Fibroblast of lung (primary cell): ENCODE results near the gene TSSK3.

Experiments used
- EZH2 ChIP-seq: IDR thresholded peaks from 2 replicates; pipeline ENCODE4 v1.5.1; 2012; ENCODE audit warnings: low read length, control low read depth, mild to moderate bottlenecking; ENCODE audit errors: missing control alignments
- TF ChIP-seq, protein P1 (sequence below), 2 donors: IDR thresholded peaks in 1 of 2; conservative IDR thresholded peaks in 1 of 2; 1 replicate in 1 of 2; 2 replicates in 1 of 2; pipeline ENCODE4 v1.5.1; 2011 to 2012; ENCODE audit warnings: low read length in 2 of 2, control low read depth in 1 of 2, inconsistent platforms in 1 of 2, low read depth in 1 of 2, mild to moderate bottlenecking in 1 of 2

DNA sequence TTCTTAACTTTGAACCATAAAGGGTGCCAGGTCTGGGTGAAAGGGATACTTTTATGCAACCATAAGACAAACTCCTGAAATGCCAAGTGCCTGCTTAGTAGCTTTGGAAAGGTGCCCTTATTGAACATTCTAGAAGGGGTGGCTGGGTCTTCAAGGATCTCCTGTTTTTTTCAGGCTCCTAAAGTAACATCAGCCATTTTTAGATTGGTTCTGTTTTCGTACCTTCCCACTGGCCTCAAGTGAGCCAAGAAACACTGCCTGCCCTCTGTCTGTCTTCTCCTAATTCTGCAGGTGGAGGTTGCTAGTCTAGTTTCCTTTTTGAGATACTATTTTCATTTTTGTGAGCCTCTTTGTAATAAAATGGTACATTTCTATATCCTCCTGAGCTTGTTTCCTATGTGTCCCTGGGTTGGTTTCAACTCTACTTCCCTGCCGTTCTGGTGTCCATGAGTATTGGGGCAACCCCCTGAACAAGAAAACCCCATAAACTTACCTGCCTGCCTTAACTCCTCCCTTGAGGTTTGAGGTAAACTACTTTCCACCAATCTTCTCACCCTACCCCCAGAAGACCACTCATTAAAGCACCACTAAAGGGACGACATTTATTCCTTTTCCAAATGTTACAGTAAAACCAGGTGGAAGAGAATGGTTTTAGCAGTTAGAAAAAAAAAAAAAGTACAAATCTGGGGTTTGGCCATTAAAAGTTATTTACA, 28.9 kb upstream of the TSSK3 start:
- TF ChIP-seq, protein P1, sequence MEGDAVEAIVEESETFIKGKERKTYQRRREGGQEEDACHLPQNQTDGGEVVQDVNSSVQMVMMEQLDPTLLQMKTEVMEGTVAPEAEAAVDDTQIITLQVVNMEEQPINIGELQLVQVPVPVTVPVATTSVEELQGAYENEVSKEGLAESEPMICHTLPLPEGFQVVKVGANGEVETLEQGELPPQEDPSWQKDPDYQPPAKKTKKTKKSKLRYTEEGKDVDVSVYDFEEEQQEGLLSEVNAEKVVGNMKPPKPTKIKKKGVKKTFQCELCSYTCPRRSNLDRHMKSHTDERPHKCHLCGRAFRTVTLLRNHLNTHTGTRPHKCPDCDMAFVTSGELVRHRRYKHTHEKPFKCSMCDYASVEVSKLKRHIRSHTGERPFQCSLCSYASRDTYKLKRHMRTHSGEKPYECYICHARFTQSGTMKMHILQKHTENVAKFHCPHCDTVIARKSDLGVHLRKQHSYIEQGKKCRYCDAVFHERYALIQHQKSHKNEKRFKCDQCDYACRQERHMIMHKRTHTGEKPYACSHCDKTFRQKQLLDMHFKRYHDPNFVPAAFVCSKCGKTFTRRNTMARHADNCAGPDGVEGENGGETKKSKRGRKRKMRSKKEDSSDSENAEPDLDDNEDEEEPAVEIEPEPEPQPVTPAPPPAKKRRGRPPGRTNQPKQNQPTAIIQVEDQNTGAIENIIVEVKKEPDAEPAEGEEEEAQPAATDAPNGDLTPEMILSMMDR (conservative IDR thresholded peaks at IDR 0.05 in 1 of 2, IDR thresholded peaks at IDR 0.05 in 1 of 2; ENCODE audit: low read depth in 1 of 2, low read length in 2 of 2): no peak
- TF ChIP-seq EZH2: no peak
